Muscle layer of duodenum (tissue), 2 donors: ENCODE measurements around the gene CFL1.
A peak's percentile ranks its signal among the peaks of the same experiment; 100 is the strongest.
"Not testable (repeated sequence)": the region's sequence is repeated elsewhere in the genome, so short reads cannot be mapped to it uniquely, and the experiment has no call there.

Source experiments
- H3K27ac ChIP-seq: one replicate; pipeline ENCODE4 v1.7.0; 2013; ENCODE audit warnings: mild to moderate bottlenecking, low read length
- H3K27me3 ChIP-seq: one replicate; pipeline ENCODE4 v1.7.0; 2013; ENCODE audit warnings: low read depth, mild to moderate bottlenecking, control low read depth, low read length
- H3K36me3 ChIP-seq, 2 donors: one replicate each; pipeline ENCODE4 v1.7.0; 2013; ENCODE audit warnings: low read length in 2 of 2, control low read depth in 1 of 2, mild to moderate bottlenecking in 1 of 2; ENCODE audit not compliant: insufficient read depth in 2 of 2, control insufficient read depth in 1 of 2
- H3K4me1 ChIP-seq, 2 donors: one replicate each; pipeline ENCODE4 v1.7.0; 2013; ENCODE audit warnings: low read length in 2 of 2, mild to moderate bottlenecking in 2 of 2, control low read depth in 1 of 2, moderate library complexity in 1 of 2; ENCODE audit not compliant: insufficient read depth in 2 of 2, control insufficient read depth in 1 of 2
- H3K4me3 ChIP-seq, 2 donors: one replicate each; pipeline ENCODE4 v1.7.0; 2013; ENCODE audit warnings: low read length in 2 of 2, low read depth in 1 of 2, mild to moderate bottlenecking in 1 of 2
- H3K9me3 ChIP-seq, 2 donors: one replicate each; pipeline ENCODE4 v1.7.0; 2013; ENCODE audit warnings: low read length in 2 of 2, control low read depth in 1 of 2, mild to moderate bottlenecking in 1 of 2; ENCODE audit not compliant: control insufficient read depth in 1 of 2
- donor health status: healthy.

CFL1 gene

DNA sequence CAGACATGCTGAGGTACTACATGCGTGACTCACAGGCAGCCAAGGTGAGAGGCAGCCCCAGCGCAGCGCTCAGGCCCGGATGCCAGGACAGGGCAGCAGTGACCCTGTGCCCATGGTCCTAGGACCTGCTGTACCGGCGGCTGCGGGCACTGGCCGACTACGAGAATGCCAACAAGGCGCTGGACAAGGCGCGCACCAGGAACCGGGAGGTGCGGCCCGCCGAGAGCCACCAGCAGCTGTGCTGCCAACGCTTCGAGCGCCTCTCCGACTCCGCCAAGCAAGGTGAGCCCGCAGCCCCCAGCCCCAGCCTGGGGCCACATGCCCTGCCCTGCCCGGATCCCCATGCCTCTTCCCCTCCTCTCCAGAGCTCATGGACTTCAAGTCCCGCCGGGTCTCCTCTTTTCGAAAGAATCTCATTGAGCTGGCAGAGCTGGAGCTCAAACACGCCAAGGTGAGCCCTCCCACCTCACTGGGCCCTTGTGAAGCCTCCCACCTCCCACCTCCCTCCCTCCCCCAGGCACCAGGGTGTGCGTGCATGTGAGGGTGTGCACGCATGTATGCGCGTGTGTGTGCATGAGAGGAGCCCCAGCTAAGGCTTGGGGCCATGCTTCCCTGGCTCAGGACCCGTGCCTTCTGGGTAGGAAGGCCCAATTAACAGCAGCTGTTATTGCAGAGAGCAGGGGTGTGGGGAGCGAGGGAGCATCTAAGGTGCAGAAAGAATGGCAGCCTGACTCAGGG lies 5.3 kb downstream of the CFL1 start:
- H3K4me3 ChIP-seq, result no peak overlapping the region
- H3K9me3 ChIP-seq, result peaks cover 0 to 2% of the 10 kb centered on the region in 2 donors
- H3K27ac ChIP-seq, result peak overlapping the region; percentile 69
- H3K4me1 ChIP-seq, result peaks cover 0 to 19% of the 10 kb centered on the region in 2 donors
- H3K27me3 ChIP-seq, result no peaks in the 10 kb centered on the region
- peaks cover 31 to 64% of the 10 kb centered on the region in 2 donors for H3K36me3 ChIP-seq

DNA sequence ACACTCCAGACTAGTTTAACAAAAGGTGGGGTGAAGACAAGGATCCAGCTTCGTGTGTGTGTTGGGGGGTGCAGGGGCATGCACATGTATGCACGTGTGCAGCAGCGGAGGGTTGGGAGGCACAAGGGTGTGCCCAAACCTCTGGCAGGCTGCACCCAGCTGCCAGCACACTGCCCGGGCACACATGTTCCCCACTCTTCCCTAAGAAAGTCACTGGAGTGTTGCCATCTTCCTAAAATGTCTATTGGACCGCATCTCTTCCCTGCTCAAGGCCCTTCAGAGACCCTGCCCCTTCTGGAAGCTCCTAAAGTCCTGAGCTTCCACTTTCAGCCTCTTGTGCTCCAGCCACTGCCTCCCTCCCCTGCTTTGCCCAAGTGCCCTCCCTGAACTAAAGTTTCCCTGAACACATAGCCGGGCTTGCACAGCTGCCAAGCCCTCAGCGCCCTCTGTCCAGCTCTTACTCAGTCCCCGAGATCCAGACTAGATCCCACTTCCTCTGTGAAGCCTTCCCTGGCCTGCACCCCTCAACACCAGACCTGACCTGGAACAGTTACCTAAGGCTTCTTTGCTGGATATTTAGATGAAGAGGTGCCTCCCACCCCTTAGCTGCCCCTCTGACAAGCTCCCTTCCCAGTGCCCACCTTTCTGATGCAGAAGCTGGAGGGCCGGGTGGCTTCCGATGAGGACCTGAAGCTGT lies 6.0 kb downstream of the CFL1 start:
- H3K27ac ChIP-seq, result no peak overlapping the region

DNA sequence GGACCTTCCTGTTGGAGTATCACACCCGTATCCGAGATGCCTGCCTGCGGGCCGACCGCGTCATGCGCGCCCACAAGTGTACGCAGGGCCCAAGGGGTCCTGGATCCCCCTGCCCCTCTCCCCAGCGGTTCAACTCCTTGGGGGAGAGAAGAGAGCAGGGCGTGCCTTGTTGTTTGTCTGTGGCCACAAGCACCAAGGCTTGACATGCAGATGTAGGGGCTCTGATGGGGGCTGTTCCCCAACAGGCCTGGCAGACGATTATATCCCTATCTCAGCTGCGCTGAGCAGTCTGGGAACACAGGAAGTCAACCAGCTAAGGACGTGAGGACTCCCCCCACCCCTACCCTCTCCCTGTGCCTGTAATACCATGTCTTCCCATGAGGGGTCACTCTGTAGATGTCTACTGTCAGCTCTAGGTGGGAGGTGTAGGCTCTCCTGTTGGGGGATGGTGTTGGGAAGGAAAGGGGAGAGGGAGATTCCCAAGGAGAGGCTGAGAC lies 6.8 kb downstream of the CFL1 start:
- Histone ChIP-seq H3K27ac (no peak overlapping the region), H3K9me3 (peaks cover 0 to 2% of the 10 kb centered on the region in 2 donors), H3K27me3 (no peaks in the 10 kb centered on the region), H3K36me3 (peaks cover 31 to 58% of the 10 kb centered on the region in 2 donors), H3K4me1 (peaks cover 0 to 12% of the 10 kb centered on the region in 2 donors), H3K4me3 (no peak overlapping the region)

More for the DNA sequence above, 6.0 kb downstream of the CFL1 start:
- Histone ChIP-seq H3K36me3 (peaks cover 31 to 59% of the 10 kb centered on the region in 2 donors), H3K27me3 (no peaks in the 10 kb centered on the region), H3K4me3 (no peak overlapping the region), H3K9me3 (peaks cover 0 to 2% of the 10 kb centered on the region in 2 donors), H3K4me1 (peaks cover 0 to 19% of the 10 kb centered on the region in 2 donors)

DNA sequence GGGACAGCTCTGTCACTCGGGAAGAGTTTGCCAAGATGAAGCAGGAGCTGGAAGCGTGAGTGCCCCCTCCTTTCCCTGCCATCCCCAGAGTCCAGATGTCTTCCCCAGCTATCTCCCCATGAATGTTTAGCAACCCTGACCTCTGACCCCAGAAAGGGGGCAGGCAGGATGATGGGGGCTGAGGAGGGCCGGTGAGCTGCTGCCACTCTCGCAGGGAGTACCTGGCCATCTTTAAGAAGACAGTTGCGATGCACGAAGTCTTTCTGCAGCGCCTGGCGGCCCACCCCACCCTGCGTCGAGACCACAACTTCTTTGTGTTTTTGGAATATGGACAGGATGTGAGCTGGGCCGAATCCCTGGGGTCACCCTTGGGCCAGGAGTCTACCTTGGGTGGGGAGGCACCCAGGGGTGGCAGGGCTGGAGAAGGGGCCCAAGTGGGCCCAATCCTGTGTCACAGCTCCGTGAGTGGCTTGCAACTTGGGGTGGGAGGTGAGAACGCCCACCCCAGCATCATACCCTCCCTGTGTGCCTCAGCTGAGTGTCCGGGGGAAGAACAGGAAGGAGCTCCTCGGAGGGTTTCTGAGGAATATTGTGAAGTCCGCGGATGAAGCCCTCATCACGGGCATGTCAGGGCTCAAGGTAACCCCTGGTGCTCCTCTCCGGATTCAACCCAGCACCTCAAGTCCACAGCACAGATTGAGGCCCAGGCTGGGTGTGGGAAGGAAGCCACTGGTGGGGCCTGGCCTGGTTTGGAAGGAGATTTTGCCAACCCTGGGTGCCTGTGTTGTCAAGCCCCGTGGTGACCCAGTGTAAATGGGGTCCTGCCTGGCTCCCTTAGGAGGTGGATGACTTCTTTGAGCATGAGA lies 7.5 kb downstream of the CFL1 start:
- H3K4me1 ChIP-seq, result peaks cover 0 to 5% of the 10 kb centered on the region in 2 donors
- H3K36me3 ChIP-seq, result peaks cover 25 to 51% of the 10 kb centered on the region in 2 donors
- H3K4me3 ChIP-seq, result no peak overlapping the region
- H3K9me3 ChIP-seq, result peaks cover 0 to 2% of the 10 kb centered on the region in 2 donors
- H3K27me3 ChIP-seq, result no peaks in the 10 kb centered on the region
- H3K27ac ChIP-seq, result no peak overlapping the region

DNA sequence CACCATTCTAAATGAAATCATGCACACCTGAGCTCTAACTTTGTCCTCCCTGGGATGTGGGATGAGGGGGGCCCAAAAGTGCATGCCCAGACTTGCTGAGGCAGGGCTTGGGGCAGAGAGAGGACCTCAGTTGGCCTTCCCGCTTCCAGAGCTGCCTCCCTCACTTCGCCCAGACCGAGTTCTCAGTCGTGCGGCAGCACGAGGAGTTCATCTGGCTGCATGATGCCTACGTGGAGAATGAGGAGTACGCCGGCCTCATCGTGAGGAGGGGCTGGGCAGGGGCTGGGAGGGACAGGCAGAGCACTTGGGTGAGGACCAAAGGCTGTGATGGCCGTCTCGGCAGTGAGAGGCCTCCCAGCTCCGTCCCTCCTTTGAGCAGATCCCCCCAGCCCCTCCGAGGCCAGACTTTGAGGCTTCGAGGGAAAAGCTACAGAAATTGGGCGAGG lies 8.2 kb downstream of the CFL1 start:
- no peaks in the 10 kb centered on the region for H3K4me1 ChIP-seq
- no peak overlapping the region for H3K27ac ChIP-seq
- no peak overlapping the region for H3K4me3 ChIP-seq
- H3K27me3 ChIP-seq, result no peaks in the 10 kb centered on the region
- H3K9me3 ChIP-seq, result peaks cover 0 to 2% of the 10 kb centered on the region in 2 donors
- H3K36me3 ChIP-seq, result peaks cover 19 to 44% of the 10 kb centered on the region in 2 donors

DNA sequence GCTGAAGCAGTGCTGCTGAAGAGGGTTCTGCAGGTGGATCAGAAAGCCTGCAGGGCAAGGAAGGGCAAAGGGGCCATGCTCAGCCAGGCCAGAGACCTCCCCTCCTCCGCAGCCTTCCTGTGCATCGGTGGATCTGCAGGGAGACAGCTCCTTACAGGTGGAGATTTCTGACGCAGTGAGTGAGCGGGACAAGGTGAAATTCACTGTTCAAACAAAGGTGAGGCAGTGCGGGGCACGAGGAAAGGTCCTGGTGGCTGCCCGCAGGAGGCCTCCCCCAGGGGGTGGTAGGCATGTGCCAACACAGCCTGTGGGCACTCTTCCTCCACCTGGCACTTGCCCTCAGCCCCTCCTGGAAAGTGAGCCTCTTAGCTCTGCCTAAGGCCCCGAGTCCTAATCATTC lies 8.6 kb downstream of the CFL1 start:
- no peaks in the 10 kb centered on the region for H3K4me1 ChIP-seq
- H3K9me3 ChIP-seq, result peaks cover 0 to 2% of the 10 kb centered on the region in 2 donors
- H3K36me3 ChIP-seq, result peaks cover 14 to 40% of the 10 kb centered on the region in 2 donors
- H3K27me3 ChIP-seq, result no peaks in the 10 kb centered on the region
- H3K4me3 ChIP-seq, result no peak overlapping the region
- H3K27ac ChIP-seq, result no peak overlapping the region

DNA sequence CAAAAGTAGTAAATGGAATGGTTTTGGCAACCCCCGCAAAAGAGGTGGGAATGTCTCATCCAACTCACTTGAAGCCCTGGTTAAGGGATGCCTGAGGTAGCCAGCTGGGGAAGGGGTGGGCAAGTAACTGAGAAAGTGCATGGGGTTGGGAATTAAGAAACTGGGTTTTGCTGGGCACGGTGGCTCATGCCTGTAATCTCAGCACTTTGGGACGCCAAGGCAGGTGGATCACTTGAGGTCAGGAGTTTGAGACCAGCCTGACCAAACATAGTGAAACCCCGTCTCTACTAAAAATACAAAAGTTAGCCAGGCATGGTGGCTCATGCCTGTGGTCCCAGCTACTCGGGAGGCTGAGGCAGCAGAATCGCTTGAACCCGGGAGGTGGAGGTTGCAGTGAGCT lies 9.3 kb downstream of the CFL1 start:
- H3K27me3 ChIP-seq, H3K9me3 ChIP-seq, H3K4me1 ChIP-seq, H3K27ac ChIP-seq, H3K4me3 ChIP-seq: not testable (repeated sequence)
- peaks cover 8 to 33% of the 10 kb centered on the region in 2 donors for H3K36me3 ChIP-seq

DNA sequence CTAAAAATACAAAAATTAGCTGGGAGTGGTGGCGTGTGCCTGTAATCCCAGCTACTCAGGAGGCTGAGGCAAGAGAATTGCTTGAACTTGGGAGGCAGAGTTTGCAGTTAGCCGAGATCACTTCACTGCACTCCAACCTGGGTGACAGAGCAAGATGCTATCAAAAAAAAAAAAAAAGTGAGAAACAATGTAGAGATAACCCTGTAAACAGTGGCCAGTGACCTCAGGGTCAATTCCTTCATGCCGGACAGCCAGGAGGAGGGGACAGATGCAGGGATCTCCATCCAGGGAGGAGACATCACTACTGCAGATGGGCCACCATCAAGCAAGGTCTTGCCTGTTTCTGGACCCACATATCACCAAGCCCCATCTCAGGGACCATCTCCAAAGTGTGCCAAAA lies 10.2 kb downstream of the CFL1 start:
- peaks cover 0 to 24% of the 10 kb centered on the region in 2 donors for H3K36me3 ChIP-seq
- H3K9me3 ChIP-seq, result peaks cover 0 to 2% of the 10 kb centered on the region in 2 donors
- no peak overlapping the region for H3K27ac ChIP-seq
- no peak overlapping the region for H3K4me3 ChIP-seq
- no peaks in the 10 kb centered on the region for H3K4me1 ChIP-seq
- no peaks in the 10 kb centered on the region for H3K27me3 ChIP-seq

DNA sequence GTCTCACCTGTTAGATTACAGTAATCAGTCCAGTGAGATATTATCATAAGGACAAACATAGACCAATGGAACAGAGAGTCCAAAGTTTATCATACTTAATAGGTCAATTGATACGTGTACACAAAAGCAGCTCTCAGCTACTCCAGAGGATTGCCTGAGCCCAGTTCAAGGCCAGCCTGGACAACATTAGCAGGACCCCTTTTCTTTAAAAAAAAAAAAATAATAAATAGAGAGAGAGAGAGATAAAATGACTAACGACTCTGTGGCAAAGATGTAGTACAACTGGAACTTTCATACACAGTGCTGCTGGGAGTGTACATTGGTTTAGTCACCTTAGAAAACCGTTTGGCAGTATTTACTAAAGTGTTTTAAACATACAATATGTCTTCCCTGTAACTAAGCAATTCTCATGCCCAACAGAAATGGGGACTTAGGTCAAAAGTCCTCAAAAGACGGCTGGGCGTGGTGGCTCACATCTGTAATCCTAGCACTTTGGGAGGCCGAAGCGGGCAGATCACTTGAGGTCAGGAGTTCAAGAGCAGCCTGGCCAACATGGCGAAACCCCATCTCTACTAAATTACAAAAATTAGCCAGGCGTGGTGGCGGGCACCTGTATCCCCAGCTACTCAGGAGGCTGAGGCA lies 13.6 kb downstream of the CFL1 start:
- H3K9me3 ChIP-seq, result no peaks in the 10 kb centered on the region
- H3K36me3 ChIP-seq, result no peaks in the 10 kb centered on the region
- H3K27me3 ChIP-seq, result no peaks in the 10 kb centered on the region
- no peaks in the 10 kb centered on the region for H3K4me1 ChIP-seq
- no peak overlapping the region for H3K27ac ChIP-seq
- H3K4me3 ChIP-seq, result no peak overlapping the region

DNA sequence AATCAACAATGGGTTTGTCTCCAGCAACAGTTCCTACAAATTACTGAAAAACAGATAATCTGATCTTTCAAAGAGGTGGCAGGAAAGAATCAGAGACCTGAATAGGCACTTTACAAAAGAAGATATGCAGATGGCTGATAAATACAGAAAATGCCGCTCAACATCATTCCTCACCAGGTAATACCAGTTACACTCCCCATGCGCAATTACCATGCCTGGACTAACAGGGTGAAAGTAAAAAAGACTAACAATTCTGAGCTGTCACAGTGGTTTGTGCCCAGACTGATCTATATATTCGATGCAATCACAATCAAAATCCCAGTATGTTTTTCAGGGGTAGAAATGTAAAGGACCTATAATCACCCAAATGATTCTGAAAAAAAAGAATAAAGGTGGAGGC lies 14.2 kb downstream of the CFL1 start:
- Histone ChIP-seq H3K4me1 (no peaks in the 10 kb centered on the region), H3K27me3 (no peaks in the 10 kb centered on the region), H3K4me3 (no peak overlapping the region), H3K36me3 (no peaks in the 10 kb centered on the region), H3K9me3 (no peaks in the 10 kb centered on the region), H3K27ac (no peak overlapping the region)
